Bronchial smooth muscle cell (primary cell): Measurements from ENCODE around the gene FOXI1. TPM values are rescaled to one million over a fixed set of nuclear protein-coding genes. Genes with fewer than 3 reads are reported as not detected.

Experiments
- total RNA-seq: library from RNA; depleted of rRNA; stranded (reverse); fragments of >200 nt; gene quantifications from 2 replicates; pipeline ENCODE4 v1.2.1, GENCODE V29; 2014

The FOXI1 gene
- not detected in 2 replicates for total RNA-seq

GRCh38 chr5:170105642-170106611 lies at the start of gene FOXI1:
FOXI1 (plus strand) TSS chr5:170105897; CDS start chr5:170105958, 61 bp downstream.

Other genes with a start within 250 kb of the FOXI1 start
- gene INSYN2B, start 125.4 kb upstream of the FOXI1 start, total RNA-seq = 2.9 and 3.8 TPM in 2 replicates
- not detected in 2 replicates for gene C5orf58, start 127.1 kb downstream of the FOXI1 start, total RNA-seq
- not detected in 2 replicates for gene LCP2, start 191.9 kb downstream of the FOXI1 start, total RNA-seq